ENCODE data around the gene KBTBD8. TPM values are rescaled to one million over a fixed set of nuclear protein-coding genes. Genes with fewer than 3 reads are reported as not detected.

KBTBD8 gene
- total RNA-seq, 4 donors from 2014 or later, result under 0.01 to 4.8 (median 0.20) TPM

DNA sequence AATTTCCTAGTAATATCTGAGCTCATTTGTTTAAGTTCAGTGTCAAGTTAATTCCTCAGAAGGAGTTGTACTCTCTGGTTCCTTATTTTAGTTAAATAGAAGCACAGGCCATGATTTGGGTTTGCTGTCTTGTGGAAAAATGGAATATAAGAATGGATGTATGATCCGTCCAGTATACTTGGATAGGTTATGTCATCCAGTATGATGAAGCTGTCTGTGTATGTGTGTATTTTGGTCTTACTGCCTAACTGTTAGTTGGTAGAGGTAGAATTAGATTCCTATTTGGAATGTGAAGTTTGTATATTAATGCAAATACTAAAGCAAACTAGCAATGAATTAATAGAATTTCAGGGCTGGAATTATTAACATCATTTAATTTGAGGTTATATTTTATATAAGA is 7.9 kb downstream of the KBTBD8 start:
- TF ChIP-seq, protein P1, sequence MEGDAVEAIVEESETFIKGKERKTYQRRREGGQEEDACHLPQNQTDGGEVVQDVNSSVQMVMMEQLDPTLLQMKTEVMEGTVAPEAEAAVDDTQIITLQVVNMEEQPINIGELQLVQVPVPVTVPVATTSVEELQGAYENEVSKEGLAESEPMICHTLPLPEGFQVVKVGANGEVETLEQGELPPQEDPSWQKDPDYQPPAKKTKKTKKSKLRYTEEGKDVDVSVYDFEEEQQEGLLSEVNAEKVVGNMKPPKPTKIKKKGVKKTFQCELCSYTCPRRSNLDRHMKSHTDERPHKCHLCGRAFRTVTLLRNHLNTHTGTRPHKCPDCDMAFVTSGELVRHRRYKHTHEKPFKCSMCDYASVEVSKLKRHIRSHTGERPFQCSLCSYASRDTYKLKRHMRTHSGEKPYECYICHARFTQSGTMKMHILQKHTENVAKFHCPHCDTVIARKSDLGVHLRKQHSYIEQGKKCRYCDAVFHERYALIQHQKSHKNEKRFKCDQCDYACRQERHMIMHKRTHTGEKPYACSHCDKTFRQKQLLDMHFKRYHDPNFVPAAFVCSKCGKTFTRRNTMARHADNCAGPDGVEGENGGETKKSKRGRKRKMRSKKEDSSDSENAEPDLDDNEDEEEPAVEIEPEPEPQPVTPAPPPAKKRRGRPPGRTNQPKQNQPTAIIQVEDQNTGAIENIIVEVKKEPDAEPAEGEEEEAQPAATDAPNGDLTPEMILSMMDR (IDR thresholded peaks at IDR 0.05), result no peak
- TF ChIP-seq EP300 (IDR thresholded peaks at IDR 0.05) (no peak), POLR2A (IDR thresholded peaks at IDR 0.05) (no peak)
- Histone ChIP-seq H3K36me3 (no peaks in the 10 kb centered on the region), H3K27ac (no peak overlapping the region), H3K4me3 (no peak overlapping the region), H3K27me3 (no peaks in the 10 kb centered on the region), H3K4me1 (no peaks in the 10 kb centered on the region), H3K9me3 (no peaks in the 10 kb centered on the region)
- DNase-seq (ENCODE audit: low spot score in 2 of 2), result no peak
- WGBS, 2 donors, result 87 to 92% methylated on average over 1 of the region's 1 CpG

DNA sequence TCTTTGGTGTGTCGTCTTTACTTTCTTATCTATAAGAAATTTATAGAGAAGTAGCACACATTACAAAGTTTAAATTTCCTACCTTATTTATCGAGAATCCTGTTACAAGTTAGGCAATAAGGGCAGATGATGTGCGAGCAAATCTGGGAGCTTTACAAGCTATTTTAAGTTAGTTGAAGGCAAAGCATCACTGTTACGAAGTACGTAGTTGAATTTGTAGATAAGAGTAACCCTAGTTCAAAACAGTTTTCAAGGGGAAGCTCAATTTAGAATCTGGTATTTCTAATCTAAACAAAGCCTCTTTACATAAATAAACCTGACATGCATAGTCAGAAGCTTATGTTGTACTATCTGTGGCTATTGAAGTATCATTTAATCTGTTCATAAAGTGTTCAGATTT is 8.4 kb downstream of the KBTBD8 start:
- no peak for TF ChIP-seq POLR2A (IDR thresholded peaks at IDR 0.05)
- TF ChIP-seq, protein P1 (IDR thresholded peaks at IDR 0.05), result no peak
- TF ChIP-seq EP300 (IDR thresholded peaks at IDR 0.05), result no peak
- H3K9me3 ChIP-seq, result no peaks in the 10 kb centered on the region
- no peaks in the 10 kb centered on the region for H3K27me3 ChIP-seq
- H3K4me3 ChIP-seq, result no peak overlapping the region
- WGBS, 2 donors, result 84% methylated on average over 5 of the region's 5 CpGs
- no peak overlapping the region for H3K27ac ChIP-seq
- no peaks in the 10 kb centered on the region for H3K4me1 ChIP-seq
- no peak for DNase-seq (ENCODE audit: low spot score in 2 of 2)
- H3K36me3 ChIP-seq, result no peaks in the 10 kb centered on the region

DNA sequence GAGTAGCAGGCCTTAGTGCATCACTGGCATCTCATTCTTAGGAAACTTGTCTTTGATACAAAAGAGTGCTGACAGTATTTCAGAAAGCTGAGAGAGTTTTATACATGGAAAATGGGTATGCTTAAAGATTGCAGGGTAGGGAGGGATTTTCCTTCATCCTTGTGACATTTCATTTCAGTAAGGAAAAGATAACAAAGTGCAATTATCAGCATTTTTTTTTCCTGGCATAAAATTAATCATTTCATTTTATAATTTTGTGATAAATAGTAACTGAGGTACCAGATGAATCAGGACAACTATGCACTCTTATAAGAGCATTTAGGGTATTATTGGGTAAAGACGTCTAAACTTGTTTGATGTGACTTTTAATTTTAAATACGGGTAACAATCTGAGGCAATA is 10.3 kb downstream of the KBTBD8 start:
- Histone ChIP-seq H3K36me3 (no peaks in the 10 kb centered on the region), H3K4me1 (no peaks in the 10 kb centered on the region), H3K4me3 (no peak overlapping the region), H3K27me3 (no peaks in the 10 kb centered on the region), H3K27ac (no peak overlapping the region), H3K9me3 (no peaks in the 10 kb centered on the region)
- TF ChIP-seq POLR2A (IDR thresholded peaks at IDR 0.05) (no peak), EP300 (IDR thresholded peaks at IDR 0.05) (no peak)
- TF ChIP-seq, protein P1 (IDR thresholded peaks at IDR 0.05), result no peak
- WGBS, 2 donors, result 83 to 93% methylated on average over 2 of the region's 2 CpGs
- no peak for DNase-seq (ENCODE audit: low spot score in 2 of 2)

DNA sequence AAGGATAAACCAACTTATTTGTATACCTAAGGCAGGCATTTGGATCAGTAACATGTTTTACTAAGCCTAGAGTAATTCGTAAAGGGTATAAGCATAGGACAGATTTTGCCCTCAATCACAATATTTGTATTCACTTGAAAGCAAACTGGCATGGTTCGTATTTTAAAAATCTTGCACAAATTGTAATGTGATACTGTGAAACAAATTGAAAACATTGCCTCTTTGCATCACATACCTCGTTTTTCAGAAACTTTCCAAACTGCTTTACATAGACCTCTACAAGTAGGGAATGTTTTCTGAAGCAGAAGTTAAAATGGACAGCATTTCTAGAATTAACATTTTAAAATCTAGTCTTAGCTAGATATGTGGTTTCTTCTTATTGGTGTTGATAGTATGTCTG is 11.6 kb downstream of the KBTBD8 start:
- H3K4me1 ChIP-seq, result no peaks in the 10 kb centered on the region
- H3K36me3 ChIP-seq, result no peaks in the 10 kb centered on the region
- 71 to 75% methylated on average over 3 of the region's 3 CpGs for WGBS, 2 donors
- DNase-seq (ENCODE audit: low spot score in 2 of 2), result no peak
- H3K27ac ChIP-seq, result no peak overlapping the region
- no peak overlapping the region for H3K4me3 ChIP-seq
- no peak for TF ChIP-seq EP300 (IDR thresholded peaks at IDR 0.05)
- TF ChIP-seq POLR2A (IDR thresholded peaks at IDR 0.05), result no peak
- TF ChIP-seq, protein P1 (IDR thresholded peaks at IDR 0.05), result no peak
- H3K27me3 ChIP-seq, result no peaks in the 10 kb centered on the region
- H3K9me3 ChIP-seq, result no peaks in the 10 kb centered on the region

DNA sequence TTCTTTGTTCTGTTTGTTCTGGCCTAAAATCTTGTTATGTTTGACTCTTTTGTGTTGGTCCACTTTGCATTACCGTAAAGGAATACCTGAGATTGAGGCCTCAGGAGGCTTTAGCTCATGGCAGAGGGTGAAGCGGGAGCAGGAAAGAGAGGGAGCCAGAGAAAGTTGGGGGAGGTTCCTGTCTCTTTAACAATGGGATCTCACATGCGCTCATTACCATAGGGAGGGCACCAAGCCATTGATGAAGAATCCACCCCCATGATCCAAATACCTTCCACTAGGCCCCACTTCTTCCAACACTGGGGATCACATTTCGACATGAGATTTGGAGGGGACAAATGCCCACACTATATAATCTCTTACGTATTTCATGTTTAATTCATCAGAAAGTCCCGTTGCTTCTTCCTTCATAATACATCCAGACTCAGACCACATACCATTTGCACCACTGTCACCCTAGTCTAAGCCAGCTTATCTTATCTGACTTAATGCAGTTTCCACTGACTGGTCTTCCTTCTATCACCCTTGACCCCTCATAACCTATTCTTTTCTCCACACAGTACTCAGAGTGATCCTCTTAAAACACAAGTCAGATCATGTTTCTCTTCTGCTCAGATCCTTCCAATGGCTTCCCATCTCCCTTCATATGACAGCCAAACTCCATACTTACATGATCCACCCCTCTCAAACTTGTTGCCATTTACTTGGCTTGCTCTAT is 13.5 kb downstream of the KBTBD8 start:
- TF ChIP-seq POLR2A (IDR thresholded peaks at IDR 0.05), result no peak
- no peak for TF ChIP-seq EP300 (IDR thresholded peaks at IDR 0.05)
- TF ChIP-seq, protein P1 (IDR thresholded peaks at IDR 0.05), result no peak
- Histone ChIP-seq H3K27me3 (no peaks in the 10 kb centered on the region), H3K4me3 (no peak overlapping the region), H3K36me3 (no peaks in the 10 kb centered on the region), H3K9me3 (no peaks in the 10 kb centered on the region), H3K27ac (no peak overlapping the region), H3K4me1 (no peaks in the 10 kb centered on the region)
- 90 to 94% methylated on average over 6 of the region's 6 CpGs for WGBS, 2 donors
- DNase-seq (ENCODE audit: low spot score in 2 of 2), result no peak

All from tibial nerve (tissue), 4 donors.